ENCODE data around the gene TRERF1.

TRERF1 gene

GRCh38 chr6:42314571-42315258 is 137.0 kb downstream of the TRERF1 start:
- TF ChIP-seq CTCF (IDR thresholded peaks at IDR 0.05), result no peak

- no peak for TF ChIP-seq CTCF (IDR thresholded peaks at IDR 0.05)
These were observed 137.7 kb downstream of the TRERF1 start for GRCh38 chr6:42313941-42314570.

- TF ChIP-seq CTCF (IDR thresholded peaks at IDR 0.05), result no peak
These were observed 138.7 kb downstream of the TRERF1 start for GRCh38 chr6:42313038-42313437.

GRCh38 chr6:42307141-42307470 is 144.6 kb downstream of the TRERF1 start:
- no peak for TF ChIP-seq CTCF (IDR thresholded peaks at IDR 0.05)

GRCh38 chr6:42306439-42307140 is 145.1 kb downstream of the TRERF1 start:
- no peak for TF ChIP-seq CTCF (IDR thresholded peaks at IDR 0.05)

GRCh38 chr6:42304053-42304712 is 147.5 kb downstream of the TRERF1 start:
- no peak for TF ChIP-seq CTCF (IDR thresholded peaks at IDR 0.05)

- no peak for TF ChIP-seq CTCF (IDR thresholded peaks at IDR 0.05)
These were observed 149.3 kb downstream of the TRERF1 start for GRCh38 chr6:42302411-42302810.
